IMR-90 (cell line): ENCODE results near the gene LONP2. TPM values are rescaled to one million over a fixed set of nuclear protein-coding genes. Genes with fewer than 3 reads are reported as not detected.

Experiments
- ATAC-seq: fragments of 200-7000 bp; cut with Tn5 transposase; 2 replicates; pipeline ENCODE4 v1.9.1; 2020; ENCODE audit warnings: low read depth, mild to moderate bottlenecking, moderate library complexity
- BruUV-seq: library from RNA; stranded (reverse); fragments of 400-500 nt; replicated peaks from 2 replicates; lab custom pipeline; 2021; lab: Mats Ljungman, UMichigan
- CTCF ChIA-PET: fragments of 300-600 bp; formaldehyde crosslinking; extraction: SDS; loops from one replicate; lab custom pipeline; 2021; ENCODE audit warnings: antibody characterized with exemption; lab: Yijun Ruan, JAX
- POLR2A ChIA-PET: fragments of 300-600 bp; sonication (Branson Sonifier 250); formaldehyde crosslinking; loops from one replicate; lab custom pipeline; 2022; ENCODE audit warnings: antibody characterized with exemption; ENCODE audit not compliant: unreplicated experiment; lab: Charles Lee
- DNase-seq: peaks from one replicate; pipeline ENCODE4 v3.0.0; 2013
- H2AFZ ChIP-seq: replicated peaks from 2 replicates; pipeline ENCODE3; 2013; ENCODE audit warnings: low read length, mild to moderate bottlenecking; ENCODE audit not compliant: poor library complexity
- H2AK5ac ChIP-seq: 2 replicates; pipeline ENCODE4 v1.6.1; 2013; ENCODE audit warnings: low read depth, low read length, inconsistent platforms
- H2AK9ac ChIP-seq: replicated peaks from 2 replicates; pipeline ENCODE3; 2013; ENCODE audit warnings: mild to moderate bottlenecking, low read depth, low read length, moderate library complexity; ENCODE audit not compliant: poor library complexity
- H2BK120ac ChIP-seq: 2 replicates; pipeline ENCODE4 v1.6.1; 2013; ENCODE audit warnings: low read depth, low read length, inconsistent platforms
- H2BK15ac ChIP-seq: 3 replicates; pipeline ENCODE4 v1.6.1; 2013; ENCODE audit warnings: low read depth, low read length, inconsistent platforms
- H2BK20ac ChIP-seq: 2 replicates; pipeline ENCODE4 v1.6.1; 2013; ENCODE audit warnings: low read depth, mild to moderate bottlenecking, inconsistent platforms, low read length, moderate library complexity
- H2BK5ac ChIP-seq: 2 replicates; pipeline ENCODE4 v1.6.1; 2013; ENCODE audit warnings: mild to moderate bottlenecking, low read depth, low read length, inconsistent platforms; ENCODE audit not compliant: poor library complexity, severe bottlenecking
- H3K14ac ChIP-seq: replicated peaks from 2 replicates; pipeline ENCODE4 v1.6.1; 2013; ENCODE audit warnings: low read depth, low read length, inconsistent platforms
- H3K18ac ChIP-seq: 2 replicates; pipeline ENCODE4 v1.6.1; 2013; ENCODE audit warnings: low read depth, low read length, control low read depth
- H3K23ac ChIP-seq: 2 replicates; pipeline ENCODE4 v1.6.1; 2013; ENCODE audit warnings: low read depth, low read length, inconsistent platforms
- H3K27ac ChIP-seq: 2 replicates; pipeline ENCODE4 v1.5.1; 2013; ENCODE audit warnings: mild to moderate bottlenecking, control low read depth, low read length; ENCODE audit not compliant: insufficient read depth
- H3K27me3 ChIP-seq: 2 replicates; pipeline ENCODE4 v1.6.1; 2013; ENCODE audit warnings: low read length; ENCODE audit not compliant: control insufficient read depth, insufficient read depth
- H3K36me3 ChIP-seq: 2 replicates; pipeline ENCODE4 v1.6.1; 2013; ENCODE audit warnings: low read length, mixed read lengths; ENCODE audit not compliant: control insufficient read depth, insufficient read depth
- H3K4ac ChIP-seq: 2 replicates; pipeline ENCODE4 v1.6.1; 2013; ENCODE audit warnings: low read depth, low read length, inconsistent platforms
- H3K4me1 ChIP-seq: 2 replicates; pipeline ENCODE4 v1.6.1; 2013; ENCODE audit warnings: low read length, mixed read lengths; ENCODE audit not compliant: control insufficient read depth, insufficient read depth
- H3K4me2 ChIP-seq: 2 replicates; pipeline ENCODE4 v1.6.1; 2013; ENCODE audit warnings: low read depth, mild to moderate bottlenecking, control low read depth, low read length, moderate library complexity
- H3K4me3 ChIP-seq: 2 replicates; pipeline ENCODE4 v1.5.1; 2013; ENCODE audit warnings: low read depth, mild to moderate bottlenecking, control low read depth, low read length, moderate library complexity; ENCODE audit not compliant: insufficient read depth
- H3K56ac ChIP-seq: 2 replicates; pipeline ENCODE4 v1.6.1; 2013; ENCODE audit warnings: low read length, inconsistent platforms; ENCODE audit not compliant: insufficient read depth; ENCODE audit errors: extremely low read depth
- H3K79me1 ChIP-seq, 2 experiments: 2 replicates each; pipeline ENCODE4 v1.6.1; 2013; ENCODE audit warnings: low read length in 2 of 2, inconsistent platforms in 1 of 2, low read depth in 1 of 2
- H3K9ac ChIP-seq: 2 replicates; pipeline ENCODE4 v1.6.1; 2013; ENCODE audit warnings: low read depth, low read length, control low read depth
- H3K9me1 ChIP-seq: 2 replicates; pipeline ENCODE4 v1.6.1; 2013; ENCODE audit warnings: low read length, inconsistent platforms; ENCODE audit not compliant: insufficient read depth
- H3K9me3 ChIP-seq: 2 replicates; pipeline ENCODE4 v1.6.1; 2013; ENCODE audit warnings: low read length; ENCODE audit not compliant: control insufficient read depth, insufficient read depth
- H4K20me1 ChIP-seq: 2 replicates; pipeline ENCODE4 v1.6.1; 2013; ENCODE audit warnings: low read length, inconsistent platforms; ENCODE audit not compliant: insufficient read depth
- H4K5ac ChIP-seq: 2 replicates; pipeline ENCODE4 v1.6.1; 2013; ENCODE audit warnings: mild to moderate bottlenecking, low read depth, low read length, control low read depth
- H4K8ac ChIP-seq, 2 experiments: 2 replicates each; pipeline ENCODE4 v1.6.1; 2013; ENCODE audit warnings: low read depth in 2 of 2, low read length in 2 of 2, control low read depth in 1 of 2, inconsistent platforms in 1 of 2
- H4K91ac ChIP-seq: 2 replicates; pipeline ENCODE4 v1.6.1; 2013; ENCODE audit warnings: low read depth, low read length, inconsistent platforms; ENCODE audit not compliant: insufficient read depth
- BHLHE40 ChIP-seq: fragments of 150-350 bp; IDR thresholded peaks from 2 replicates; pipeline ENCODE4 v1.6.1; 2016; ENCODE audit warnings: mild to moderate bottlenecking, low read depth, low read length
- MAZ ChIP-seq: IDR thresholded peaks from 2 replicates; pipeline ENCODE4 v1.6.1; 2012; ENCODE audit warnings: low read depth, mild to moderate bottlenecking, low read length, improper control_type of control experiment, moderate library complexity, borderline replicate concordance
- NFE2L2 ChIP-seq: fragments of 150-350 bp; IDR thresholded peaks from 2 replicates; pipeline ENCODE4 v1.6.1; 2016; ENCODE audit warnings: low read depth, mild to moderate bottlenecking, low read length
- POLR2A ChIP-seq: IDR thresholded peaks from 2 replicates; pipeline ENCODE4 v1.6.1; 2012; ENCODE audit warnings: mild to moderate bottlenecking, low read depth, low read length
- RFX5 ChIP-seq: IDR thresholded peaks from 2 replicates; pipeline ENCODE4 v1.8.0; 2012; ENCODE audit warnings: low read depth, mild to moderate bottlenecking, low read length, moderate library complexity
- SMC3 ChIP-seq: fragments of 150-350 bp; IDR thresholded peaks from 2 replicates; pipeline ENCODE4 v1.6.1; 2016; ENCODE audit warnings: low read depth, mild to moderate bottlenecking, antibody characterized with exemption, low read length, moderate library complexity
- USF2 ChIP-seq: fragments of 150-350 bp; IDR thresholded peaks from 2 replicates; pipeline ENCODE4 v1.6.1; 2017; ENCODE audit warnings: mild to moderate bottlenecking, antibody characterized with exemption, low read length, low read depth
- WGBS, 2 experiments: methylation state at CpG; one replicate each; pipeline versions ENCODE4 v1.1.5 to v1.1.7; 2013; ENCODE audit warnings: missing lambda C conversion rate in 2 of 2; ENCODE audit not compliant: insufficient read length in 1 of 2; ENCODE audit errors: extremely low coverage in 2 of 2; 5-methylcytosine and 5-hydroxymethylcytosine counted together
- dilution Hi-C: fragments of 300-500 bp; cut with HindIII; formaldehyde crosslinking; loops from one replicate; pipeline ENCODE4 v1.14.3; 2018; ENCODE audit warnings: low sequenced_read_pairs; ENCODE audit not compliant: unreplicated experiment
- in situ Hi-C: fragments of 300-500 bp; cut with MboI; formaldehyde crosslinking; loops from 3 replicates; pipeline ENCODE4 v1.14.3; 2019; ENCODE audit warnings: low sequenced_read_pairs, inconsistent platforms, mixed read lengths
- intact Hi-C: fragments of 100-400 bp; cut with micrococcal nuclease; formaldehyde crosslinking; loops from 2 replicates; pipeline ENCODE4 v1.10.0; 2022
- polyA plus RNA-seq, 3 experiments: library from polyadenylated mRNA; depleted of rRNA; stranded (reverse); fragments of >200 nt; gene quantifications; 2 replicates each; pipeline ENCODE4 v1.2.3, GENCODE V29; 2012; ENCODE audit warnings: low replicate concordance in 1 of 3
- total RNA-seq: library from RNA; depleted of rRNA; stranded (reverse); fragments of >200 nt; gene quantifications from 2 replicates; pipeline ENCODE4 v1.2.3, GENCODE V29; 2012

The LONP2 gene
- total and polyA plus RNA-seq, 2 of the 4 experiments (the other 2 are of a cell fraction): 31.5 to 90.9 TPM

DNA sequence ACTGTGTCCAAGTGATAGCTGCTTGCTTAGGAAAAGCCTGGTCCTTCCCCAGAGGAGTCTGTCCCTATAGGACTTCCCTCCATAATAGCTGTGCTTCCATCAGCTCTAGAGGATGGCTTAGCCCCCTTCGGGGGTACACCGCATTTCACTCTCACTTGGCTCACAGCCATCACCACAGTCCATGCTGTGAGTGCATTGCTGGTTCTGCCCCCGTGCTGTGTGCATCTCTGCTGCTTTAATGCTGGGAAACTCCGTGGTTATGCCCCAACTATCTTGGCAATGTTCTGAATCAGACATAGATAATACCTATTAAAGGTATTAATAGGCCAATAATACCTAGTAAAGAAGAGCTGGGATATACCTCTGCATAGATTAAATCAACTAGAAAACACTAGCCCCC is 82.8 kb downstream of the LONP2 start:
- Histone ChIP-seq H3K18ac (no peak overlapping the region), H4K20me1 (peaks cover under 1% of the 10 kb centered on the region; the same call in 1 of the 2 replicates), H3K4me1 (peaks cover 5% of the 10 kb centered on the region), H3K9me1 (peaks cover 4% of the 10 kb centered on the region), H3K4ac (no peak overlapping the region), H2BK120ac (no peak overlapping the region), H2BK15ac (no peak overlapping the region), H4K5ac (no peak overlapping the region), H3K9me3 (no peaks in the 10 kb centered on the region), H3K4me2 (no peak overlapping the region), H2AK9ac (no peak overlapping the region), H3K23ac (no peak overlapping the region), H2AK5ac (no peak overlapping the region), H3K36me3 (peaks cover 2% of the 10 kb centered on the region), H2BK5ac (no peak overlapping the region), H3K79me1 (peaks cover 21 to 35% of the 10 kb centered on the region in 2 experiments), H3K4me3 (no peak overlapping the region), H4K8ac (no peak overlapping the region), H2AFZ (no peak overlapping the region), H3K14ac (no peak overlapping the region), H2BK20ac (no peak overlapping the region), H4K91ac (no peak overlapping the region), H3K27me3 (no peaks in the 10 kb centered on the region), H3K27ac (no peak overlapping the region), H3K9ac (no peak overlapping the region), H3K56ac (no peak overlapping the region)
- intact Hi-C loops: no loop called here
- ChIA-PET POLR2A (no interaction called here), CTCF (interaction anchor here (0.6 kb wide), 1 partner anchor 138 kb away, joined by 4 read pairs; no protein-coding TSS in a partner anchor)
- no peak for TF ChIP-seq POLR2A
- TF ChIP-seq NFE2L2: no peak
- no peak for TF ChIP-seq BHLHE40
- TF ChIP-seq SMC3: no peak
- no peak for TF ChIP-seq RFX5
- no peak for TF ChIP-seq MAZ
- TF ChIP-seq USF2: no peak
- BruUV-seq: no TSS peak
- no peak for ATAC-seq
- WGBS, 2 experiments: no CpG with 5 or more reads among the region's 4 CpGs
- DNase-seq: no peak
- in situ Hi-C loops: no loop called here
- dilution Hi-C loops: no loop called here
